ENCODE data around the gene HADHA. TPM values are rescaled to one million over a fixed set of nuclear protein-coding genes. Genes with fewer than 3 reads are reported as not detected.

Gene HADHA
- total and polyA plus RNA-seq, 2 donors (not counting 3 experiments of a cell fraction or from before 2014, with no cell fraction given), result 79.4 to 158 TPM

DNA sequence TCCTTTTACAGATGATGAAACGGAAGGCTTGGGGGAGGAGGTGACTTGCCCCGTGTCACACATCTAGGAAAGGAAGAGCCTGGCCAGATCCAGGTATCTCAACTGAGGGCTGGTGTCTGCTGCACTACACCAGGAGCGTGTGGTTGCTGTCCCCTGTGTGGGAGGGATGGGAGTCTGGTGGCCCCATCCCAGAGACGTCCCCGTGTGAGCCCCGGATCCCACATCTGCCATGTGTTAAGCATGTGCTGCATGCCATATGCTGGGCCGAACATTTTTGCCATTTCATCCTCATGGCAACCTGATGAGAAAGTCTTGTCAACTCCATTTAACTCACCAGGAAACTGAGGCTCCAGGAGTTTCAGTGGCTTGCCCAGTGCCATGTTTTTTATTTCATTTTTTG lies 67.3 kb downstream of the HADHA start:
- TF ChIP-seq, protein P1, sequence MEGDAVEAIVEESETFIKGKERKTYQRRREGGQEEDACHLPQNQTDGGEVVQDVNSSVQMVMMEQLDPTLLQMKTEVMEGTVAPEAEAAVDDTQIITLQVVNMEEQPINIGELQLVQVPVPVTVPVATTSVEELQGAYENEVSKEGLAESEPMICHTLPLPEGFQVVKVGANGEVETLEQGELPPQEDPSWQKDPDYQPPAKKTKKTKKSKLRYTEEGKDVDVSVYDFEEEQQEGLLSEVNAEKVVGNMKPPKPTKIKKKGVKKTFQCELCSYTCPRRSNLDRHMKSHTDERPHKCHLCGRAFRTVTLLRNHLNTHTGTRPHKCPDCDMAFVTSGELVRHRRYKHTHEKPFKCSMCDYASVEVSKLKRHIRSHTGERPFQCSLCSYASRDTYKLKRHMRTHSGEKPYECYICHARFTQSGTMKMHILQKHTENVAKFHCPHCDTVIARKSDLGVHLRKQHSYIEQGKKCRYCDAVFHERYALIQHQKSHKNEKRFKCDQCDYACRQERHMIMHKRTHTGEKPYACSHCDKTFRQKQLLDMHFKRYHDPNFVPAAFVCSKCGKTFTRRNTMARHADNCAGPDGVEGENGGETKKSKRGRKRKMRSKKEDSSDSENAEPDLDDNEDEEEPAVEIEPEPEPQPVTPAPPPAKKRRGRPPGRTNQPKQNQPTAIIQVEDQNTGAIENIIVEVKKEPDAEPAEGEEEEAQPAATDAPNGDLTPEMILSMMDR (IDR thresholded peaks at IDR 0.05; ENCODE audit: extremely low read depth in 1 of 2, insufficient read depth in 1 of 2, low read depth in 1 of 2, low read length in 2 of 2), result no peak
- TF ChIP-seq, protein P2, sequence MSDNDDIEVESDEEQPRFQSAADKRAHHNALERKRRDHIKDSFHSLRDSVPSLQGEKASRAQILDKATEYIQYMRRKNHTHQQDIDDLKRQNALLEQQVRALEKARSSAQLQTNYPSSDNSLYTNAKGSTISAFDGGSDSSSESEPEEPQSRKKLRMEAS (IDR thresholded peaks at IDR 0.05; ENCODE audit: insufficient read depth, insufficient read length), result no peak
- TF ChIP-seq JUN (IDR thresholded peaks at IDR 0.05; ENCODE audit: borderline replicate concordance, insufficient read depth, insufficient read length, low read depth), result no peak
- TF ChIP-seq POLR2A (IDR thresholded peaks at IDR 0.05; ENCODE audit: low read depth, low read length), result no peak
- no peak for TF ChIP-seq GATA2 (IDR thresholded peaks at IDR 0.05; ENCODE audit: insufficient read depth, insufficient read length, low read depth, low read length)
- TF ChIP-seq MYC (IDR thresholded peaks at IDR 0.05; ENCODE audit: low read depth, low read length), result no peak
- no peak for TF ChIP-seq POLR2AphosphoS5 (IDR thresholded peaks at IDR 0.05; ENCODE audit: insufficient read depth, low read depth, low read length)
- no peak for TF ChIP-seq EZH2 (IDR thresholded peaks at IDR 0.05; ENCODE audit: borderline replicate concordance, low read depth, low read length, severe bottlenecking)
- TF ChIP-seq FOS (IDR thresholded peaks at IDR 0.05; ENCODE audit: borderline replicate concordance, insufficient read depth, low read length), result no peak
- ChIA-PET CTCF (no interaction called here), POLR2A (no interaction called here)
- peaks cover 10 to 16% of the 10 kb centered on the region in 2 experiments for H3K27me3 ChIP-seq (ENCODE audit: control insufficient read depth in 2 of 2, insufficient read depth in 2 of 2, low read length in 2 of 2)
- H3K79me2 ChIP-seq (ENCODE audit: control insufficient read depth, insufficient read depth, low read length), result no peaks in the 10 kb centered on the region
- no peak overlapping the region for H3K9ac ChIP-seq (replicated peaks; ENCODE audit: extremely low read depth, insufficient read depth, low read length)
- no peak overlapping the region for H3K4me3 ChIP-seq (replicated peaks in 1 of 3; ENCODE audit: insufficient read depth in 1 of 3, low read depth in 1 of 3, low read length in 3 of 3)
- no peaks in the 10 kb centered on the region for H3K9me3 ChIP-seq (replicated peaks; ENCODE audit: control insufficient read depth, insufficient read depth, low read length)
- H3K27ac ChIP-seq (ENCODE audit: insufficient read depth, low read depth, low read length), result no peak overlapping the region
- no peaks in the 10 kb centered on the region for H3K36me3 ChIP-seq (ENCODE audit: control insufficient read depth in 2 of 2, extremely low read depth in 1 of 2, insufficient read depth in 2 of 2, low read length in 2 of 2)
- no peak overlapping the region for H3K4me2 ChIP-seq (ENCODE audit: insufficient read depth, low read length)
- no peaks in the 10 kb centered on the region for H4K20me1 ChIP-seq (replicated peaks; ENCODE audit: control insufficient read depth, extremely low read depth, insufficient read depth, low read length)
- no peak for DNase-seq (ENCODE audit: low read depth, low spot score)
- no peaks in the 10 kb centered on the region for H3K9me1 ChIP-seq (replicated peaks; ENCODE audit: control insufficient read depth, extremely low read depth, insufficient read depth, low read length)
- H3K4me1 ChIP-seq (ENCODE audit: control insufficient read depth, extremely low read depth, insufficient read depth, low read length), result peaks cover 7% of the 10 kb centered on the region
- intact Hi-C loops (cut with micrococcal nuclease) (no loop called here), dilution Hi-C loops (cut with MboI; ENCODE audit: extremely low pct_ligation_motif_present, low sequenced_read_pairs) (no loop called here)
- BruUV-seq (replicated peaks), result no TSS peak
- no peak overlapping the region for H2AFZ ChIP-seq (ENCODE audit: low read depth, low read length)
- no peak for FAIRE-seq
